A549 (cell line): ENCODE results near the gene HEATR1. TPM values are rescaled to one million over a fixed set of nuclear protein-coding genes. Genes with fewer than 3 reads are reported as not detected.

Experiments
- ATAC-seq, 2 experiments: fragments of 200-7000 bp in 1 of 2; fragments of >200 bp in 1 of 2; cut with Nextera tagmentation in 1 of 2; cut with Tn5 transposase in 1 of 2; 3 replicates each; pipeline versions ENCODE4 v1.8.0 to v1.9.1; 2018 to 2020; ENCODE audit warnings: mild to moderate bottlenecking in 1 of 2, moderate library complexity in 1 of 2
- CTCF ChIA-PET: fragments of 300-600 bp; sonication (Branson Sonifier 250); formaldehyde crosslinking; extraction: SDS; loops from one replicate; lab custom pipeline; 2021; ENCODE audit warnings: antibody characterized with exemption, inconsistent platforms; lab: Yijun Ruan, JAX
- POLR2A ChIA-PET: fragments of 350-600 bp; formaldehyde crosslinking; extraction: SDS; loops from one replicate; lab custom pipeline; 2021; ENCODE audit warnings: antibody characterized with exemption, inconsistent platforms; lab: Yijun Ruan, JAX
- DNase-seq, 2 experiments: peaks; one replicate each; pipeline versions ENCODE4 v3.0.0 to v3.0.0-alpha.2; 2011 to 2016; ENCODE audit warnings: low read depth in 1 of 2, low spot score in 1 of 2
- FAIRE-seq: peaks from 2 replicates; lab custom pipeline; 2011; peaks lifted over from hg19 to GRCh38; lab: Jason Lieb, UNC
- H3K27ac ChIP-seq, 2 experiments: fragments of >200 bp; sonication (Bioruptor Twin); formaldehyde crosslinking; 3 replicates each; pipeline ENCODE4 v1.5.1; 2016 to 2017
- H3K4me1 ChIP-seq: fragments of >200 bp; sonication (Bioruptor Twin); formaldehyde crosslinking; 3 replicates; pipeline ENCODE4 v1.6.1; 2016
- H3K4me2 ChIP-seq: fragments of >200 bp; sonication (Bioruptor Twin); formaldehyde crosslinking; 3 replicates; pipeline ENCODE4 v1.6.1; 2016
- H3K4me3 ChIP-seq: fragments of >200 bp; sonication (Bioruptor Twin); formaldehyde crosslinking; 3 replicates; pipeline ENCODE4 v1.5.1; 2016
- H3K9me3 ChIP-seq: fragments of >200 bp; sonication (Bioruptor Twin); formaldehyde crosslinking; 3 replicates; pipeline ENCODE4 v1.6.1; 2016
- ATOH8 ChIP-seq: fragments of 250-450 bp; sonication (Bioruptor Pico); IDR thresholded peaks from 2 replicates; pipeline ENCODE4 v1.5.0; 2020; ENCODE audit warnings: low read depth, mild to moderate bottlenecking, moderate library complexity
- BCL3 ChIP-seq: fragments of >200 bp; sonication (Bioruptor Twin); formaldehyde crosslinking; IDR thresholded peaks from 3 replicates; pipeline ENCODE4 v1.6.1; 2016
- BHLHE40 ChIP-seq: IDR thresholded peaks from 2 replicates; pipeline ENCODE4 v1.6.1; 2012; ENCODE audit warnings: low read depth, low read length, inconsistent platforms
- CBX2 ChIP-seq: fragments of 200-600 bp; sonication (generic); IDR thresholded peaks from 2 replicates; pipeline ENCODE4 v1.6.1; 2016; ENCODE audit warnings: low read depth, mild to moderate bottlenecking, borderline replicate concordance
- CBX8 ChIP-seq: fragments of 200-600 bp; sonication (generic); IDR thresholded peaks from 2 replicates; pipeline ENCODE4 v1.6.1; 2016
- CHD2 ChIP-seq: fragments of 150-350 bp; IDR thresholded peaks from 2 replicates; pipeline ENCODE4 v1.6.1; 2014; ENCODE audit warnings: low read length; ENCODE audit not compliant: partially characterized antibody
- CHD4 ChIP-seq: fragments of 200-600 bp; sonication (generic); IDR thresholded peaks from 2 replicates; pipeline ENCODE4 v1.6.1; 2016; ENCODE audit warnings: antibody characterized with exemption, mild to moderate bottlenecking, borderline replicate concordance
- CTCF ChIP-seq: fragments of >200 bp; sonication (Bioruptor Twin); formaldehyde crosslinking; IDR thresholded peaks from 3 replicates; pipeline ENCODE4 v1.5.1; 2016
- ELK1 ChIP-seq: fragments of 150-350 bp; IDR thresholded peaks from 2 replicates; pipeline ENCODE4 v1.6.1; 2014; ENCODE audit warnings: low read depth, mild to moderate bottlenecking, low read length
- EP300 ChIP-seq, 2 experiments: fragments of >200 bp; sonication (Bioruptor Twin); formaldehyde crosslinking; IDR thresholded peaks; 2 replicates in 1 of 2; 3 replicates in 1 of 2; pipeline ENCODE4 v1.6.1; 2016 to 2017
- FOXS1 ChIP-seq: fragments of 250-450 bp; sonication (Bioruptor Pico); IDR thresholded peaks from 2 replicates; pipeline ENCODE4 v1.5.0; 2020; ENCODE audit warnings: mild to moderate bottlenecking, moderate library complexity
- HEYL ChIP-seq: fragments of 250-450 bp; sonication (Bioruptor Pico); IDR thresholded peaks from 2 replicates; pipeline ENCODE4 v1.8.0; 2021; ENCODE audit warnings: mild to moderate bottlenecking, moderate library complexity
- HMGXB4 ChIP-seq: fragments of 250-450 bp; sonication (Bioruptor Pico); IDR thresholded peaks from 2 replicates; pipeline ENCODE4 v1.5.0; 2021; ENCODE audit warnings: mild to moderate bottlenecking, moderate library complexity, borderline replicate concordance
- HOXA7 ChIP-seq: fragments of 250-450 bp; sonication (Bioruptor Pico); IDR thresholded peaks from 2 replicates; pipeline ENCODE4 v1.5.0; 2020; ENCODE audit warnings: mild to moderate bottlenecking, moderate library complexity
- HOXB13 ChIP-seq: fragments of 250-450 bp; sonication (Bioruptor Pico); IDR thresholded peaks from 2 replicates; pipeline ENCODE4 v1.5.0; 2020; ENCODE audit warnings: low read depth, mild to moderate bottlenecking, moderate library complexity
- JUN ChIP-seq, 2 experiments: fragments of >200 bp; sonication (Bioruptor Twin); formaldehyde crosslinking; IDR thresholded peaks; 2 replicates in 1 of 2; 3 replicates in 1 of 2; pipeline ENCODE4 v1.6.1; 2016 to 2017
- JUNB ChIP-seq: fragments of >200 bp; sonication (Bioruptor Twin); formaldehyde crosslinking; IDR thresholded peaks from 2 replicates; pipeline ENCODE4 v1.6.1; 2016
- MAZ ChIP-seq: fragments of 150-350 bp; IDR thresholded peaks from 2 replicates; pipeline ENCODE4 v1.6.1; 2014; ENCODE audit warnings: antibody characterized with exemption, low read depth, low read length, borderline replicate concordance
- MYC ChIP-seq: IDR thresholded peaks from 2 replicates; pipeline ENCODE4 v1.6.1; 2012; ENCODE audit warnings: mild to moderate bottlenecking, inconsistent platforms, low read length, improper control_type of control experiment, borderline replicate concordance
- NPAS2 ChIP-seq: fragments of 250-450 bp; sonication (Bioruptor Pico); IDR thresholded peaks from 2 replicates; pipeline ENCODE4 v1.8.0; 2022; ENCODE audit warnings: mild to moderate bottlenecking, moderate library complexity, borderline replicate concordance
- NR3C1 ChIP-seq: fragments of >200 bp; sonication (Bioruptor Twin); formaldehyde crosslinking; IDR thresholded peaks from 3 replicates; pipeline ENCODE4 v1.6.1; 2017
- PBX3 ChIP-seq: IDR thresholded peaks from 2 replicates; pipeline ENCODE4 v1.6.1; 2012
- PHF8 ChIP-seq: fragments of 200-600 bp; sonication (generic); IDR thresholded peaks from 2 replicates; pipeline ENCODE4 v1.6.1; 2016; ENCODE audit warnings: low read depth, mild to moderate bottlenecking, antibody characterized with exemption, moderate library complexity, borderline replicate concordance
- RARB ChIP-seq: fragments of 250-450 bp; sonication (Bioruptor Pico); IDR thresholded peaks from 2 replicates; pipeline ENCODE4 v1.8.0; 2021; ENCODE audit warnings: mild to moderate bottlenecking, moderate library complexity
- TFCP2L1 ChIP-seq: fragments of 250-450 bp; sonication (Bioruptor Pico); IDR thresholded peaks from 2 replicates; pipeline ENCODE4 v1.5.0; 2021; ENCODE audit warnings: mild to moderate bottlenecking
- TP53 ChIP-seq: fragments of 250-450 bp; sonication (Bioruptor Pico); IDR thresholded peaks from 2 replicates; pipeline ENCODE4 v1.5.0; 2021; ENCODE audit warnings: mild to moderate bottlenecking, moderate library complexity
- ZFP36 ChIP-seq: fragments of 450-650 bp; IDR thresholded peaks from 2 replicates; pipeline ENCODE4 v1.6.1; 2014; ENCODE audit warnings: borderline replicate concordance; ENCODE audit not compliant: partially characterized antibody
- WGBS: methylation state at CpG from one replicate; pipeline ENCODE4 v1.1.6; 2017; ENCODE audit errors: missing lambda C conversion rate; 5-methylcytosine and 5-hydroxymethylcytosine counted together
- polyA plus RNA-seq, 4 experiments: library from polyadenylated mRNA; depleted of rRNA in 3 of 4; stranded (reverse); fragments of >200 nt; fragmentation: RNase III in 1 of 4; extraction: RNeasy Plus Mini Kit Qiagen cat#74134 plus additional on column Dnase treatment in 1 of 4; gene quantifications; 2 replicates in 3 of 4; 3 replicates in 1 of 4; pipeline ENCODE4 v1.2.3, GENCODE V29; 2011 to 2017

The HEATR1 gene
- polyA plus RNA-seq, 2 of the 4 experiments (the other 2 are of a cell fraction), result 22.3 to 50.1 TPM

- TF ChIP-seq TFCP2L1, result no peak
- TF ChIP-seq EP300 (IDR thresholded peaks at IDR 0.05), result no peak
- no peak for TF ChIP-seq CBX8
- no peak for TF ChIP-seq FOXS1 (CRISPR knock-in tag)
- no peak for TF ChIP-seq ATOH8 (CRISPR knock-in tag)
- no peak for TF ChIP-seq TP53 (CRISPR knock-in tag)
- no peak for TF ChIP-seq NPAS2 (CRISPR knock-in tag)
- TF ChIP-seq ELK1, result no peak
- no peak for TF ChIP-seq JUN (IDR thresholded peaks at IDR 0.05)
- TF ChIP-seq PBX3, result no peak
- no peak for TF ChIP-seq JUNB
- TF ChIP-seq CHD4, result no peak
- no peak for TF ChIP-seq BHLHE40
- no peak for TF ChIP-seq ZFP36
- TF ChIP-seq CTCF, result no peak
- Histone ChIP-seq H3K9me3 (no peaks in the 10 kb centered on the region), H3K4me3 (no peak overlapping the region), H3K27ac (no peak overlapping the region), H3K4me2 (no peak overlapping the region), H3K4me1 (peaks cover 7% of the 10 kb centered on the region)
- ATAC-seq (no peak), FAIRE-seq (no peak), DNase-seq (no peak)
- ChIA-PET CTCF (interaction anchor here (1.3 to 1.4 kb wide), 2 partner anchors 8 to 20 kb away, joined by 3 to 5 read pairs; no protein-coding TSS in a partner anchor), POLR2A (no interaction called here)
- 83% methylated on average over 6 of the region's 6 CpGs for WGBS
Measured at GRCh38 chr1:236508593-236509027, 95.7 kb downstream of the HEATR1 start.

GRCh38 chr1:236507022-236507700 is 97.2 kb downstream of the HEATR1 start:
- TF ChIP-seq BHLHE40, result no peak
- TF ChIP-seq PHF8, result no peak
- no peak for TF ChIP-seq HEYL (CRISPR knock-in tag)
- TF ChIP-seq NPAS2 (CRISPR knock-in tag), result no peak
- TF ChIP-seq MAZ, result no peak
- no peak for TF ChIP-seq NR3C1
- no peak for TF ChIP-seq HMGXB4 (CRISPR knock-in tag)
- TF ChIP-seq MYC, result no peak
- no peak for TF ChIP-seq HOXB13 (CRISPR knock-in tag)
- TF ChIP-seq RARB, result no peak
- no peak for TF ChIP-seq CBX2
- no peak for TF ChIP-seq HOXA7 (CRISPR knock-in tag)
- TF ChIP-seq TP53 (CRISPR knock-in tag), result no peak
- no peak for TF ChIP-seq CHD4
- TF ChIP-seq CBX8, result no peak
- TF ChIP-seq JUNB, result no peak
- TF ChIP-seq CHD2, result no peak
- no peak for TF ChIP-seq BCL3
- WGBS, result 64% methylated on average over 5 of the region's 5 CpGs
- no peak overlapping the region for H3K4me2 ChIP-seq
- FAIRE-seq (no peak), DNase-seq (no peak), ATAC-seq (peak in 1 of 2 experiments; percentile 50; a peak in 3 of 6 replicates)
- peaks cover 17% of the 10 kb centered on the region for H3K4me1 ChIP-seq
- CTCF ChIA-PET, result interaction anchor here (0.9 to 1.4 kb wide), 4 partner anchors 9 to 403 kb away, joined by 3 to 5 read pairs (median 4); no protein-coding TSS in a partner anchor
- H3K27ac ChIP-seq, result 0 out of 6 replicates have a peak overlapping the region, but pooled peaks of 1 of the 2 experiments have one; percentile 17
- H3K9me3 ChIP-seq, result no peaks in the 10 kb centered on the region
- H3K4me3 ChIP-seq, result no peak overlapping the region
- POLR2A ChIA-PET, result interaction anchor here (0.6 kb wide), 1 partner anchor 401 kb away, joined by 3 read pairs; no protein-coding TSS in a partner anchor
